HepG2 (cell line): ENCODE data around the gene CCDC86. TPM values are rescaled to one million over a fixed set of nuclear protein-coding genes. Genes with fewer than 3 reads are reported as not detected.

Experiments
- ATAC-seq: fragments of 200-7000 bp; cut with Tn5 transposase; 3 replicates; pipeline ENCODE4 v1.9.1; 2020; ENCODE audit warnings: mild to moderate bottlenecking, moderate library complexity
- BruUV-seq: library from RNA; stranded (reverse); fragments of 400-500 nt; replicated peaks from 2 replicates; lab custom pipeline; 2021; lab: Mats Ljungman, UMichigan
- CTCF ChIA-PET: fragments of 300-600 bp; formaldehyde crosslinking; extraction: SDS; loops from one replicate; lab custom pipeline; 2021; ENCODE audit warnings: low total read pairs, inconsistent platforms, low intra/inter-chr PET ratio; lab: Yijun Ruan, JAX
- POLR2A ChIA-PET: fragments of 350-600 bp; sonication (Branson Sonifier 250); formaldehyde crosslinking; loops from one replicate; lab custom pipeline; 2020; ENCODE audit warnings: antibody characterized with exemption, inconsistent platforms; lab: Yijun Ruan, JAX
- DNase-seq: peaks from one replicate; pipeline ENCODE4 v3.0.0-alpha.2; 2015; ENCODE audit warnings: low spot score
- FAIRE-seq: peaks from 3 replicates; lab custom pipeline; 2011; peaks lifted over from hg19 to GRCh38; lab: Jason Lieb, UNC
- H2AFZ ChIP-seq: one replicate; pipeline ENCODE4 v1.6.1; 2011; ENCODE audit warnings: low read length, inconsistent platforms
- H3K27ac ChIP-seq: fragments of 300-600 bp; 3 replicates; pipeline ENCODE4 v1.8.0; 2011; ENCODE audit warnings: mixed run types, mild to moderate bottlenecking, mixed read lengths, low read length, inconsistent platforms; ENCODE audit not compliant: insufficient read depth; ENCODE audit errors: extremely low read length
- H3K27me3 ChIP-seq, 2 experiments: fragments of 200-600 bp in 1 of 2; 2 replicates in 1 of 2; 3 replicates in 1 of 2; pipeline versions ENCODE4 v1.6.0 to v1.8.0; 2011; ENCODE audit warnings: low read length in 2 of 2, mild to moderate bottlenecking in 2 of 2, moderate library complexity in 2 of 2, inconsistent platforms in 1 of 2; ENCODE audit not compliant: insufficient read depth in 2 of 2, control insufficient read depth in 1 of 2
- H3K36me3 ChIP-seq, 2 experiments: fragments of 200-600 bp in 1 of 2; replicated peaks in 1 of 2; 2 replicates in 1 of 2; 3 replicates in 1 of 2; pipeline versions ENCODE4 v1.5.1 to v1.8.0; 2011; ENCODE audit warnings: low read length in 2 of 2, inconsistent platforms in 1 of 2; ENCODE audit not compliant: insufficient read depth in 2 of 2, control insufficient read depth in 1 of 2
- H3K4me1 ChIP-seq: 2 replicates; pipeline ENCODE4 v1.5.1; 2012; ENCODE audit warnings: low read length, inconsistent platforms; ENCODE audit not compliant: insufficient read depth
- H3K4me2 ChIP-seq: 2 replicates; pipeline ENCODE4 v1.6.0; 2011; ENCODE audit warnings: low read depth, low read length, inconsistent platforms
- H3K4me3 ChIP-seq, 3 experiments: fragments of 200-600 bp in 1 of 3; sonication (generic), shearing (Covaris generic) in 1 of 3; replicated peaks in 1 of 3; 2 replicates each; pipeline ENCODE4 v1.5.1; 2011 to 2016; ENCODE audit warnings: low read length in 3 of 3, inconsistent platforms in 2 of 3, low read depth in 2 of 3, mild to moderate bottlenecking in 2 of 3, control low read depth in 1 of 3, mixed read lengths in 1 of 3; ENCODE audit not compliant: insufficient read depth in 1 of 3
- H3K79me2 ChIP-seq: one replicate; pipeline ENCODE4 v1.6.1; 2011; ENCODE audit warnings: low read length, inconsistent platforms; ENCODE audit not compliant: insufficient read depth
- H3K9ac ChIP-seq: 2 replicates; pipeline ENCODE4 v1.6.0; 2011; ENCODE audit warnings: mild to moderate bottlenecking, low read depth, low read length, inconsistent platforms; ENCODE audit not compliant: insufficient read depth
- H3K9me3 ChIP-seq: 2 replicates; pipeline ENCODE4 v1.5.1; 2012; ENCODE audit warnings: mild to moderate bottlenecking, low read length
- H4K20me1 ChIP-seq: 2 replicates; pipeline ENCODE4 v1.6.0; 2011; ENCODE audit warnings: inconsistent platforms, mild to moderate bottlenecking, low read length, moderate library complexity; ENCODE audit not compliant: insufficient read depth
- MXD4 ChIP-seq: IDR thresholded peaks from 2 replicates; pipeline ENCODE4 v1.6.1; 2016; ENCODE audit warnings: mild to moderate bottlenecking, missing biosample characterization, missing genetic modification reagents
- ZNF574 ChIP-seq: sonication (generic); formaldehyde crosslinking; IDR thresholded peaks from 2 replicates; pipeline ENCODE4 v1.4.0; 2020; ENCODE audit warnings: missing genetic modification reagents
- ZNF598 ChIP-seq: sonication (generic); formaldehyde crosslinking; IDR thresholded peaks from 2 replicates; pipeline ENCODE4 v1.5.1; 2020; ENCODE audit warnings: mild to moderate bottlenecking, missing genetic modification reagents, borderline replicate concordance
- WGBS: methylation state at CpG from one replicate; pipeline ENCODE4 v1.1.6; 2017; ENCODE audit warnings: low lambda C conversion rate; 5-methylcytosine and 5-hydroxymethylcytosine counted together
- in situ Hi-C: cut with HindIII; loops from 2 replicates; pipeline ENCODE4 v1.10.0; 2017; ENCODE audit warnings: low pct_unique_long_range_greater_than_20kb; ENCODE audit not compliant: extremely low pct_ligation_motif_present
- intact Hi-C: fragments of 100-400 bp; cut with micrococcal nuclease; formaldehyde crosslinking; loops from one replicate; pipeline ENCODE4 v1.10.0; 2022; ENCODE audit not compliant: unreplicated experiment
- polyA plus RNA-seq, 8 experiments: library from polyadenylated mRNA; depleted of rRNA in 3 of 8; stranded (reverse) in 7 of 8; unstranded in 1 of 8; fragments of >200 nt; fragmentation: Illumina TruSeq in 4 of 8; extraction: Trizol in 4 of 8; gene quantifications; 2 replicates each; pipeline versions ENCODE4 v1.2.1 to v1.2.3, GENCODE V29; 2011 to 2016; ENCODE audit warnings: low read depth in 4 of 8, missing spikeins in 1 of 8, mixed read lengths in 1 of 8; ENCODE audit not compliant: insufficient read depth in 1 of 8
- total RNA-seq, 5 experiments: library from RNA; depleted of rRNA; stranded (reverse); fragments of >200 nt; fragmentation: Illumina TruSeq; extraction: Trizol; gene quantifications; 2 replicates each; pipeline ENCODE4 v1.2.3, GENCODE V29; 2016; ENCODE audit warnings: low read depth in 1 of 5

CCDC86 gene
- total and polyA plus RNA-seq, 2 of the 13 experiments (the other 11 are each of a cell fraction or from before 2014, with no cell fraction given) = 33.8 to 37.6 TPM

GRCh38 chr11:60831501-60832079, 10.3 kb upstream of the CCDC86 start:
- Histone ChIP-seq H3K4me1 (peaks cover 12% of the 10 kb centered on the region; the same call in 1 of the 2 replicates), H3K79me2 (no peaks in the 10 kb centered on the region), H2AFZ (no peak overlapping the region), H3K27ac (no peak overlapping the region), H3K4me2 (no peak overlapping the region), H3K4me3 (no peak overlapping the region), H3K9me3 (no peaks in the 10 kb centered on the region), H4K20me1 (no peaks in the 10 kb centered on the region), H3K27me3 (peaks cover 0 to 14% of the 10 kb centered on the region in 2 experiments; a peak in 2 of 5 replicates), H3K36me3 (no peaks in the 10 kb centered on the region), H3K9ac (no peak overlapping the region)
- 56% methylated on average over 7 of the region's 7 CpGs for WGBS
- TF ChIP-seq MXD4 (no peak), ZNF574 (CRISPR knock-in tag) (no peak), ZNF598 (CRISPR knock-in tag) (no peak)
- intact Hi-C loops = loop anchor here (1.0 kb wide), 2 partner anchors 56 to 68 kb away; no protein-coding TSS in a partner anchor
- in situ Hi-C loops = loop anchor here (5.0 kb wide), 1 partner anchor 61 kb away; no protein-coding TSS in a partner anchor
- DNase-seq (no peak), FAIRE-seq (no peak), ATAC-seq (no peak)
- no TSS peak for BruUV-seq
- POLR2A ChIA-PET = interaction anchor here (2.2 kb wide), 1 partner anchor 56 kb away, joined by 13 read pairs; no protein-coding TSS in a partner anchor
- CTCF ChIA-PET = interaction anchor here (2.4 to 5.3 kb wide), 2 partner anchors 56 to 68 kb away, joined by 20 to 81 read pairs; no protein-coding TSS in a partner anchor
